ENCODE results near the gene PAWR. TPM values are rescaled to one million over a fixed set of nuclear protein-coding genes. Genes with fewer than 3 reads are reported as not detected.
"Not testable (repeated sequence)": the region's sequence is repeated elsewhere in the genome, so short reads cannot be mapped to it uniquely, and the experiment has no call there.

The PAWR gene
- total RNA-seq, 3 donors from 2014 or later (not counting 1 experiment from before 2014, with no cell fraction given), result 3.2 to 8.1 (median 5.3) TPM

GRCh38 chr12:79573820-79574219, 116.9 kb downstream of the PAWR start:
- Mint-ChIP-seq H3K9me3 (peaks cover 3 to 8% of the 10 kb centered on the region in 2 donors), H3K36me3 (peaks cover 8% of the 10 kb centered on the region), H3K4me1 (no peaks in the 10 kb centered on the region)

GRCh38 chr12:79569679-79570078, 121.1 kb downstream of the PAWR start:
- 100% methylated on average over 3 of the region's 3 CpGs for WGBS (ENCODE audit: insufficient coverage)
- no peaks in the 10 kb centered on the region for H3K27me3 ChIP-seq (ENCODE audit: control insufficient read depth, insufficient read depth, low read length)
- H3K36me3 Mint-ChIP-seq, result peaks cover 2% of the 10 kb centered on the region
- H3K27ac Mint-ChIP-seq, result no peak overlapping the region
- H3K4me3 ChIP-seq (ENCODE audit: low read length), result no peak overlapping the region
- ATAC-seq (no peak), DNase-seq (no peak)
- H3K36me3 ChIP-seq (ENCODE audit: control insufficient read depth, insufficient read depth, low read length), result no peaks in the 10 kb centered on the region
- no peak overlapping the region for H3K4me3 Mint-ChIP-seq
- no peak overlapping the region for H3K27ac ChIP-seq (ENCODE audit: low read length)
- intact Hi-C loops (cut with micrococcal nuclease), result no loop called here
- H3K27me3 Mint-ChIP-seq (ENCODE audit: low read depth in 2 of 2), result no peaks in the 10 kb centered on the region
- no peak for TF ChIP-seq CTCF (IDR thresholded peaks at IDR 0.05)
- peaks cover 16% of the 10 kb centered on the region for H3K9me3 ChIP-seq (ENCODE audit: control insufficient read depth, insufficient read depth, low read length)
- peaks cover 5% of the 10 kb centered on the region for H3K4me1 ChIP-seq (ENCODE audit: control insufficient read depth, insufficient read depth, low read length)
- H3K4me1 Mint-ChIP-seq, result peaks cover 6 to 14% of the 10 kb centered on the region in 2 donors
- H3K9me3 Mint-ChIP-seq, result peaks cover 3 to 4% of the 10 kb centered on the region in 2 donors

More at GRCh38 chr12:79573820-79574219, 116.9 kb downstream of the PAWR start:
- H3K27ac ChIP-seq (ENCODE audit: low read length), result no peak overlapping the region
- Mint-ChIP-seq H3K4me3 (no peak overlapping the region), H3K27ac (no peak overlapping the region), H3K27me3 (ENCODE audit: low read depth in 2 of 2) (no peaks in the 10 kb centered on the region)
- no peaks in the 10 kb centered on the region for H3K36me3 ChIP-seq (ENCODE audit: control insufficient read depth, insufficient read depth, low read length)
- H3K4me1 ChIP-seq (ENCODE audit: control insufficient read depth, insufficient read depth, low read length), result no peaks in the 10 kb centered on the region
- no peak for TF ChIP-seq CTCF (IDR thresholded peaks at IDR 0.05)
- ATAC-seq (no peak), DNase-seq (no peak)
- peaks cover 16% of the 10 kb centered on the region for H3K9me3 ChIP-seq (ENCODE audit: control insufficient read depth, insufficient read depth, low read length)
- H3K4me3 ChIP-seq (ENCODE audit: low read length), result no peak overlapping the region
- H3K27me3 ChIP-seq (ENCODE audit: control insufficient read depth, insufficient read depth, low read length), result no peaks in the 10 kb centered on the region
- intact Hi-C loops (cut with micrococcal nuclease), result no loop called here
- WGBS (ENCODE audit: insufficient coverage), result 98% methylated on average over 22 of the region's 22 CpGs

- H3K36me3 Mint-ChIP-seq, result no peaks in the 10 kb centered on the region
- Histone ChIP-seq H3K36me3 (ENCODE audit: control insufficient read depth, insufficient read depth, low read length) (no peaks in the 10 kb centered on the region), H3K27me3 (ENCODE audit: control insufficient read depth, insufficient read depth, low read length) (no peaks in the 10 kb centered on the region), H3K4me1 (ENCODE audit: control insufficient read depth, insufficient read depth, low read length) (peaks cover 5% of the 10 kb centered on the region), H3K27ac (ENCODE audit: low read length) (no peak overlapping the region), H3K4me3 (ENCODE audit: low read length) (no peak overlapping the region), H3K9me3 (ENCODE audit: control insufficient read depth, insufficient read depth, low read length) (peaks cover 7% of the 10 kb centered on the region)
- intact Hi-C loops (cut with micrococcal nuclease), result no loop called here
- no peak overlapping the region for H3K4me3 Mint-ChIP-seq
- no peaks in the 10 kb centered on the region for H3K9me3 Mint-ChIP-seq
- peaks cover 6 to 14% of the 10 kb centered on the region in 2 donors for H3K4me1 Mint-ChIP-seq
- ATAC-seq (no peak), DNase-seq (no peak)
- no peaks in the 10 kb centered on the region for H3K27me3 Mint-ChIP-seq (ENCODE audit: low read depth in 2 of 2)
- H3K27ac Mint-ChIP-seq, result no peak overlapping the region
- 100% methylated on average over 1 of the region's 1 CpG for WGBS (ENCODE audit: insufficient coverage)
- no peak for TF ChIP-seq CTCF (IDR thresholded peaks at IDR 0.05)
Measured at GRCh38 chr12:79567175-79567563, 123.6 kb downstream of the PAWR start.

GRCh38 chr12:79566452-79567174, 124.2 kb downstream of the PAWR start:
- Histone ChIP-seq H3K9me3 (ENCODE audit: control insufficient read depth, insufficient read depth, low read length) (peaks cover 3% of the 10 kb centered on the region), H3K4me1 (ENCODE audit: control insufficient read depth, insufficient read depth, low read length) (peaks cover 5% of the 10 kb centered on the region), H3K4me3 (ENCODE audit: low read length) (no peak overlapping the region), H3K27me3 (ENCODE audit: control insufficient read depth, insufficient read depth, low read length) (no peaks in the 10 kb centered on the region), H3K27ac (ENCODE audit: low read length) (no peak overlapping the region), H3K36me3 (ENCODE audit: control insufficient read depth, insufficient read depth, low read length) (no peaks in the 10 kb centered on the region)
- Mint-ChIP-seq H3K36me3 (no peaks in the 10 kb centered on the region), H3K27ac (no peak overlapping the region), H3K9me3 (no peaks in the 10 kb centered on the region), H3K4me3 (no peak overlapping the region), H3K4me1 (peaks cover 6 to 14% of the 10 kb centered on the region in 2 donors), H3K27me3 (ENCODE audit: low read depth in 2 of 2) (no peaks in the 10 kb centered on the region)
- no peak for ATAC-seq
- no peak for TF ChIP-seq CTCF (IDR thresholded peaks at IDR 0.05)
- intact Hi-C loops (cut with micrococcal nuclease), result no loop called here
- DNase-seq, result no peak
- WGBS (ENCODE audit: insufficient coverage), result 75% methylated on average over 3 of the region's 4 CpGs

GRCh38 chr12:79564727-79565350, 125.9 kb downstream of the PAWR start:
- H3K4me1 Mint-ChIP-seq, result peaks cover 6 to 14% of the 10 kb centered on the region in 2 donors
- H3K9me3 ChIP-seq (ENCODE audit: control insufficient read depth, insufficient read depth, low read length); H3K27me3 ChIP-seq (ENCODE audit: control insufficient read depth, insufficient read depth, low read length); H3K9me3 Mint-ChIP-seq; DNase-seq; H3K4me1 ChIP-seq (ENCODE audit: control insufficient read depth, insufficient read depth, low read length); intact Hi-C loops (cut with micrococcal nuclease); H3K27me3 Mint-ChIP-seq (ENCODE audit: low read depth in 2 of 2); H3K4me3 Mint-ChIP-seq; H3K27ac ChIP-seq (ENCODE audit: low read length); H3K36me3 ChIP-seq (ENCODE audit: control insufficient read depth, insufficient read depth, low read length); ATAC-seq; H3K4me3 ChIP-seq (ENCODE audit: low read length); H3K27ac Mint-ChIP-seq; H3K36me3 Mint-ChIP-seq: not testable (repeated sequence)
- 96% methylated on average over 29 of the region's 29 CpGs for WGBS (ENCODE audit: insufficient coverage)

Data from natural killer cell (primary cell).